Subcutaneous abdominal adipose tissue (tissue), 5 donors: ENCODE data around the gene UFD1.
"Not testable (repeated sequence)": the region's sequence is repeated elsewhere in the genome, so short reads cannot be mapped to it uniquely, and the experiment has no call there.

Source experiments
- H3K27ac ChIP-seq: one replicate; pipeline ENCODE4 v1.7.0; 2013; ENCODE audit warnings: low read depth, mild to moderate bottlenecking, inconsistent platforms, low read length, moderate library complexity
- H3K27me3 ChIP-seq, 5 donors: one replicate each; pipeline ENCODE4 v1.7.0; 2013; ENCODE audit warnings: low read length in 5 of 5, inconsistent platforms in 1 of 5; ENCODE audit not compliant: control insufficient read depth in 5 of 5, insufficient read depth in 4 of 5
- H3K36me3 ChIP-seq, 5 donors: one replicate each; pipeline ENCODE4 v1.7.0; 2013; ENCODE audit warnings: low read length in 5 of 5; ENCODE audit not compliant: control insufficient read depth in 5 of 5, insufficient read depth in 5 of 5
- H3K4me1 ChIP-seq, 5 donors: one replicate each; pipeline ENCODE4 v1.7.0; 2013; ENCODE audit warnings: low read length in 5 of 5, mild to moderate bottlenecking in 3 of 5, moderate library complexity in 1 of 5; ENCODE audit not compliant: control insufficient read depth in 5 of 5, insufficient read depth in 5 of 5
- H3K4me3 ChIP-seq, 5 donors: one replicate each; pipeline ENCODE4 v1.7.0; 2013; ENCODE audit warnings: low read length in 5 of 5, low read depth in 1 of 5
- H3K9ac ChIP-seq, 5 donors: one replicate each; pipeline ENCODE4 v1.7.0; 2013; ENCODE audit warnings: low read length in 5 of 5, mild to moderate bottlenecking in 4 of 5, moderate library complexity in 3 of 5
- H3K9me3 ChIP-seq, 5 donors: one replicate each; pipeline ENCODE4 v1.7.0; 2013; ENCODE audit warnings: low read length in 5 of 5; ENCODE audit not compliant: control insufficient read depth in 5 of 5
- donor health status: healthy.
- donor health status: healthy.
- donor health status: healthy.
- donor health status: healthy.
- donor health status: healthy.

Gene UFD1

DNA sequence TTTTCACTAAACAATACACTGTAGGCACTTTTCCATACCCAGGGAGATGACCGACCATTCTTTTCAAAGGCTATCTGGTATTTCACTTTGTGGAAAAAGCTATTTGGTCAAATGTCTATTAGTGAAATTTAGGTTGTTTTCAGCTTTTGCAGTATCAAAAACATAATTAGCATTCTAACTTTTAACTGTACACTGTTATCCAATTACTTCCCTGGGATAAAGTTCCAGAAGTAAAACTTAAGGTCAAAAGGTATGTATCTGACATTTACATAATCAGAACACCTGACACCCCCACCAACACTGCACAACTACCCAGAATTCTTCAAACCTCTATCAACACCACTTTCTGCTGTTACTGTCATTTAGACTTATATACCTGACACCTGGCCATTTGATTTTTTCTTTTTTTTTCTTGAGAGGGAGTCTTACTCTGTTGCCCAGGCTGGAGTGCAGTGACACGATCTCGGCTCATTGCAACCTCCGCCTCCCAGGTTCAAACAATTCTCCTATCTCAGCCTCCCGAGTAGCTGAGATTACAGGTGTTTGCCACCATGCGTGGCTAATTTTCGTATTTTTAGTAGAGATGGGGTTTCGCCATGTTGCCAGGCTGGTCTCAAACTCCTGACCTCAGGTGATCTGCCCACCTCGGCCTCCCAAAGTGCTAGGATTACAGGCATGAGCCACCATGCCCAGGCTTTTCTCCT is 33.6 kb downstream of the UFD1 start:
- H3K9me3 ChIP-seq, H3K4me3 ChIP-seq, H3K27me3 ChIP-seq, H3K27ac ChIP-seq: not testable (repeated sequence)
- Histone ChIP-seq H3K36me3 (peaks cover 0 to 33% (median 19%) of the 10 kb centered on the region in 5 donors), H3K4me1 (peaks cover 3 to 26% (median 23%) of the 10 kb centered on the region in 5 donors), H3K9ac (peak overlapping the region in 1 of 5 donors; percentile 88)

DNA sequence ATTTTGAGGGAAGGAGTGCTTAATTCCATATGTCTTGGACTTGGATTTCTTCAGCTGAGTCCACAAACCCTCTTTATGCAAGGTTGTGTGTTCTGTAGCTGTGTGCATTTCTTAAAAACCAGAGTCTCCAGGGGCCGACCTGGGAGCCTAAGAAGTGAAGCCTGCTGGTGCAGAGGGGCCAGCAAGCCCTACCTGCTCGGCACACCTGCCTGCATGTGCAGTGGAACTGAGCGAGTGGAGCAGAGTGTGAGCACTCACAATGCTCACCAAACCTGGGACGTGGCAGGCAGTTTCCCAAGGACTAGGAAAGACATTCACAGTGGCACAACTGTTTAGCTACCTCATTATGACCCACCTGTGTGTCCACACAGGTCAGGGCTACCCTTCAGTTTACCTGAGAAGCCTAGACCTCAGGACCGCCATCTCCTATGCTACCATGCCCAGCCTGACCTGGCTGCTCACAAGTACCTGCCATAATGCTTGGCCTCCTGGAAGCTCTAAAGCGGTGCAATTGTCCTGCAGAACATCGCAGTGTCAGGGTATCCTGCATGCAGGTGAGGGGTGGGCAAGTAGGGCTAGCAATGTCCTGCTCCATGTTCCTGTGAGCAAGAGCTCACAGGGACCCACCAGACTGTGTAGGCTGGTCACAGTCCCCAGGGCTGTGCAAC is 35.3 kb downstream of the UFD1 start:
- Histone ChIP-seq H3K27ac (no peak overlapping the region), H3K4me3 (no peak overlapping the region), H3K27me3 (no peaks in the 10 kb centered on the region), H3K9me3 (no peaks in the 10 kb centered on the region), H3K4me1 (peaks cover 3 to 26% (median 19%) of the 10 kb centered on the region in 5 donors), H3K36me3 (peaks cover 0 to 29% (median 19%) of the 10 kb centered on the region in 5 donors), H3K9ac (no peak overlapping the region)

DNA sequence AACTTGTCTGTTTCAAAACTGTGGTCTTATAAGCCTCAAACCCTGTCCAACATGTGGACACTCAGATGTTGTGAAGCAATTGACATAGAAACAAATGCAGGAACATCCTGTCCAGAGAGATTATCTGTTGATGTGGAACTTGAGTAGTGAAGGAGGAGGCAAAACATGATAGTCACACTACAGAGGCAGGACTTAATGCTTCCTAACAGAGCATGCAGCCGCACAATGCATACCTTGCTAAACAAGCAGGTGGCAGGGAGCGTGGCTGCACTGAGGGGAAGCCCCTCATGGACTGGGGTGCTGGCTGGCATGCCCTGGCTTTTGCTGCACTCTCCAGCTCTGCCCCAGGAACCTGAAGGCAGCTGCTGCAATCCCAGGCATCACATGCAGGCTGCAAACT is 36.8 kb downstream of the UFD1 start:
- H3K4me3 ChIP-seq, result no peak overlapping the region
- no peak overlapping the region for H3K27ac ChIP-seq
- no peaks in the 10 kb centered on the region for H3K9me3 ChIP-seq
- H3K27me3 ChIP-seq, result no peaks in the 10 kb centered on the region
- no peak overlapping the region for H3K9ac ChIP-seq
- peaks cover 3 to 29% (median 19%) of the 10 kb centered on the region in 5 donors for H3K36me3 ChIP-seq
- H3K4me1 ChIP-seq, result peaks cover 3 to 20% (median 11%) of the 10 kb centered on the region in 5 donors

DNA sequence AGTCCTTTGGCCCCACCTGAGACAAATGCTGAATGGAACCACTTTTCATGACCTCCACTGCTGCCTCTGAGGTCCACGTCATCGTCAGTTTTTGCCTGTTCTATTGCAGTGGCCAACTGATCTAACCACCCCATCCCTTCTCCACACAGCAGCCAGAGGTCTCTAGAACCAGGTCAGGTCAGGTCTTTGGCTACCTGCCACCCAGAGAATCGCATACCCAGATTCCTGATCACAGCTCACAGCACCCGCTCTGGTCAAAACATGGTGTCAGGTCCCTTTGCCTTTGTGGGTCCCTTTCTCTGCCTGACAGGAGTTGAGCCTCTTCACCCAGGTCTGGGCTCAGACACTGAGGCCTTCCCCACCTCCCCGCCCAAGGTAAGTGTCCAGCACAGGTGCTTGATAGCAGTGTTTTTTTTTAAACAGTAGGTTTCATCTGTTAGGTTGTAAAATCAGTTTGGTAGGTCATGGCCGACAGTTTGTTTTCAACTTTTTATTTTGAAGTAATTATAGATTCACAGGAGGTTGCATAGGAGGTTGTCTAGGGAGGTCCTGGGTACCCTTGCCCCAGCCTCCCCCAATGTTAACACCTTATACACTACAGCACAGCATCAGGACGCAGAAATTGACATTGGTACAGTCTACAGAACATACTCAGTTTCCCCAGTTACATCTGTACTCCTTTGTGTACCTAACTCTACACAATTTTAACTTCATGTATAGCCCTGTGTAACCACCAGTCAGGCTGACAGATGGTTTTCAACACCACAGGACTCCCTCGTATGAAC is 38.4 kb downstream of the UFD1 start:
- H3K36me3 ChIP-seq, result peaks cover 3 to 40% (median 27%) of the 10 kb centered on the region in 5 donors
- H3K27ac ChIP-seq, result no peak overlapping the region
- no peaks in the 10 kb centered on the region for H3K27me3 ChIP-seq
- no peak overlapping the region for H3K4me3 ChIP-seq
- H3K4me1 ChIP-seq, result peaks cover 0 to 10% (median 0%) of the 10 kb centered on the region in 5 donors
- H3K9me3 ChIP-seq, result no peaks in the 10 kb centered on the region
- no peak overlapping the region for H3K9ac ChIP-seq

DNA sequence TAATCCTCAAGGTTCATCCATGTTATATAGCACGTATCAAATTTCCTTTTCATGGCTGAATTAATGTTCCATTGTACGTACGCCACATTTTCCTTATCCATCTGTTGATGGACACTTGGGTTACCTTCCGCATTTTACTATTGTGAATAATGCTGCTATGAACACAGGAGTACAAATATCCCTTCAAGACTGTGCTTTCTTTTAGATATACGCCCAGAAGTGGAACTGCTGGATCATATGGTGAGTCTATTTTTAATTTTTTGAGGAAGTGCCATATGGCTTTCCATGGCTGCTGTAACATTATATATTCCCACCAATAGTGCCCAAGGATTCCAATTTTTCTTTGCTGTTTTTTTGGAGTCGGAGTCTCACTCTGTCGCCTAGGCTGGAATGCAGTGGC is 40.7 kb downstream of the UFD1 start:
- Histone ChIP-seq H3K4me1 (peaks cover 0 to 4% (median 3%) of the 10 kb centered on the region in 5 donors), H3K36me3 (peaks cover 13 to 41% (median 25%) of the 10 kb centered on the region in 5 donors), H3K27ac (no peak overlapping the region), H3K4me3 (no peak overlapping the region), H3K27me3 (no peaks in the 10 kb centered on the region), H3K9ac (no peak overlapping the region), H3K9me3 (no peaks in the 10 kb centered on the region)

DNA sequence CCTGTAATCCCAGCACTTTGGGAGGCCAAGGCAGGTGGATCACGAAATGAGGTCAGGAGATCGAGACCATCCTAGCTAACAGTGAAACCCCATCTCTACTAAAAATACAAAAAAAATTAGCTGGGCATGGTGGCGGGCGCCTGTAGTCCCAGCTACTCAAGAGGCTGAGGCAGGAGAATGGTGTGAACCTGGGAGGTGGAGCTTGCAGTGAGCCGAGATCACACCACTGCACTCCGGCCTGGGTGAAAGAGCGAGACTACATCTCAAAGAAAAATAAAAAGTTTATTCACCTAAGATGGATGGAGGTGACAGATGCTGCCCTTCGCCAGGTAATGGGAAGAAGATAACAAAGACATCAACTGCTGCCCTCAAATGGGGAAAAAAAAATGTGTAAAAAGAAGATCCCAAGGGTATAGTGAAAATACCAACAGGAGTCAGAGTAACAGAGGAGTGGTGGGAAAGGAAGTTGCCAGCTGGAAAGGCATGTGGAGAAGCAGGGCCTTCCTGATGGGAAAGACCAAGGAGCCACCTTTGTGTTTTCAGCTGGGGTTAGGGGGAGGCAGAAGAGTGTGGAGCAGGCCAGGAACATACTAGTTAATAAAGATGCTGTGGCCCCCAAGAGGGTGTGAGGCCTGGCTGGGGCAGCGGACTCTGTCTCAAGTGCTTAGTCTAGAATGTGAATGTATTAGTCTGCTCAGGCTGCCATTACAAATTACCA is 42.4 kb downstream of the UFD1 start:
- not testable (repeated sequence) for H3K27ac ChIP-seq, H3K9ac ChIP-seq, H3K9me3 ChIP-seq, H3K4me3 ChIP-seq, H3K27me3 ChIP-seq
- Histone ChIP-seq H3K4me1 (peaks cover 0 to 10% (median 8%) of the 10 kb centered on the region in 5 donors), H3K36me3 (peaks cover 13 to 28% (median 22%) of the 10 kb centered on the region in 5 donors)

DNA sequence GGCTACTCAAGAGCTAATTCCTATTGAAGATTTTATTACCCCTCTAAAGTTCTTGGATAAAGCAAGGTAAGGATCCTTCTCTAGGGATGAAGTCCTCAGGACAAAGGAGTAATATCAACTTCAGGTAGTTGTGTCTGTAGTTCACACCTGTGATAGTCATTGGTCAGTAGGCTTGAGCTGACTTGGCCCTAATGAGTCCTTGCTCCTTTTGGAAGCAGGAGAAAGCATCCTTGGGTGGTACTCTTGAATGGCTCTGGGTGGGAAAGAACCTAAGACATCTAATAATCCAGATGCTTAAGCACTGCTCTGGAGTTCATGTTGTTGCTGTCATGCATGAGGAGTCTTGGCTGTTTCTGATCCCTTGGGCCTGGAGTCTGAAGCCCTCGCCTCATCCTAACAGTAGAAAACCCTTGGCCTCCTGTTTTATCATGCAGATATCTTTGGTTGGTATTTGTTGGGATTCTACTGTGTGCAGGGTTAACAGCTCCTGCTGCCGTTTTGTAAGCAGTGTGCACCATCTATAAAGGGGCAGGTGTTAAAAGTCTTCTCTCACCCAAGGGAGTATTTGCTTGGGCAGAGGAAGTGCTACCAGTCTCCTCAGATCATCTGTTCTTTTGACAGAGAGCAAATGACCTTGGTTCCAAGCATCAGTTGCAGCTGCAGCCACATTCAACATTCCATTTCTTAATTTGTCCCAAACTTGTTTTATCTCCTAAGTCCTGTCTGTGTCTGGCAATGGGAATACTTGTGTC is 44.0 kb downstream of the UFD1 start:
- H3K36me3 ChIP-seq, result peaks cover 13 to 23% (median 20%) of the 10 kb centered on the region in 5 donors
- H3K4me1 ChIP-seq, result peaks cover 4 to 23% (median 21%) of the 10 kb centered on the region in 5 donors
- H3K27ac ChIP-seq, result no peak overlapping the region
- no peaks in the 10 kb centered on the region for H3K9me3 ChIP-seq
- H3K27me3 ChIP-seq, result no peaks in the 10 kb centered on the region
- H3K4me3 ChIP-seq, result no peak overlapping the region
- H3K9ac ChIP-seq, result peak overlapping the region in 1 of 5 donors; percentile 33

DNA sequence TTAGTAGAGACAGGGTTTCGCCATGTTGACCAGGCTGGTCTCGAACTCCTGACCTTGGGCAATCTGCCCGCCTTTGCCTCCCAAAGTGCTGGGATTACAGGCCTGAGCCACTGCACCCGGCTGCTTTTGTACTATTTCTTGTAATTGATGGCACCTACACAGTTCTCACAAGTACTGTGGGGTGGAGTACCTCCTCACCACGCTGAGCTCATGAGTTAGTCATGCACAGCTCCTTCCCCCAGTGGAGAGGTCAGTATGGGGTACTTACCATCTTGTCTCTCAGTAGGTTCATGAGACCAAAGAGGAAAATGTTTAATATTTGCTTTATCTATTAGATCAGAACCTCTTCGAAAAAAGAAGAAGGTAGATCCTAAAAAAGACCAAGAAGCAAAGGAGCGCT is 44.6 kb downstream of the UFD1 start:
- peaks cover 4 to 29% (median 27%) of the 10 kb centered on the region in 5 donors for H3K4me1 ChIP-seq
- H3K9ac ChIP-seq, result peak overlapping the region in 1 of 5 donors; percentile 33
- no peaks in the 10 kb centered on the region for H3K27me3 ChIP-seq
- peaks cover 13 to 23% (median 19%) of the 10 kb centered on the region in 5 donors for H3K36me3 ChIP-seq
- no peaks in the 10 kb centered on the region for H3K9me3 ChIP-seq
- H3K27ac ChIP-seq, result no peak overlapping the region
- no peak overlapping the region for H3K4me3 ChIP-seq
